Stimulated activated CD8-positive, alpha-beta memory T cell treated with anti-CD3 and anti-CD28 coated beads, Interleukin-4, amount 100 ng/mL, for 24 hours (primary cell): ENCODE data around the gene CDC42BPA.

Source experiments
- DNase-seq: peaks from one replicate; pipeline ENCODE4 v3.0.0-alpha.2; 2020; ENCODE audit warnings: low read depth

The CDC42BPA gene

DNA sequence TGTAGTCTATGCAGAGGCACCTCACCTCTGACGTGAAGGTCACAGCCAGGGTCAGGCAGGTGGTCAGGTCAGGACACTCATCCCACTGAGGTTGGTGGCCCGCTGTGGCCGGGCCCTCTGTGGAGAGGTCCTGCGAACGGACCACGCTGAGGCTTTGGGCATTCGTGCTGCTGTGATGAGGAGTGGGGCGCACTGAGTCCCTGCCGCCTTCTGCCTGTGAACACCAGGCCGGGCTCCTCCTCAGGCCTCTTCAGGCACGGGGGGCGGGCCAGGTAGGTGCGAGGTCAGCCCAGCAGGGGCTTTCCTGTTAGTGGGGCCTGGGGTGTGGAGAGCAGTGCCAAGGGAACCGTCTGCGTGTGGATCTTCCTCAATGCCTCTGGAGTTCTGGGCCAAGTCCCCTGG lies 339.2 kb downstream of the CDC42BPA start:
- DNase-seq, result no peak

DNA sequence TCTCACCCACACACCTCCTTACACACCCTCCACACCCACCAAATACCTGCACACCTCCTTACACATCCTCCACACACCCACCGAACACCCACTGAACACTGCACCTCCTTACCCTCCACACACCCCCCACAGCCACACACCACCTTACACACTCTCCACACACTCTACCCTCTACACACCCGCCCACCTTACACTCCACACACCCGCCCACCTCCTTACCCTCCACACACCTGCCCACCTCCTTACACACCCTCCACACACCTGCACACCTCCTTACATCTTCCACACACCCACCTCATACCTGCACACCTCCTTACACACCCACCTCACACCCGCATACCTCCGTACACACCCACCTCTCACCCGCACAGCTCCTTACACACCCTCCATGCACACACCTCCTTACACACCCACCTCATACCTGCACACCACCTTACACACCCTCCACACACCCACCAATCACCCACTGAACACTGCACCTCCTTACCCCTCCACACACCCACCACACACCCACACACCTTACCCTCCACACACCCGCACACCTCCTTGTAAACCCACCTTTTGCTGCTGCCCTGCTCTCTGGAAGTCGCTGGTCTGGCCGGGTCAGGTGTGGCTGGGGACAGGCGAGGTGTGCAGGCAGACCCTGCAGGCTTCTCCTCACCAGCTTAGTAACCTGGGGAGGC lies 339.7 kb downstream of the CDC42BPA start:
- DNase-seq, result no peak

DNA sequence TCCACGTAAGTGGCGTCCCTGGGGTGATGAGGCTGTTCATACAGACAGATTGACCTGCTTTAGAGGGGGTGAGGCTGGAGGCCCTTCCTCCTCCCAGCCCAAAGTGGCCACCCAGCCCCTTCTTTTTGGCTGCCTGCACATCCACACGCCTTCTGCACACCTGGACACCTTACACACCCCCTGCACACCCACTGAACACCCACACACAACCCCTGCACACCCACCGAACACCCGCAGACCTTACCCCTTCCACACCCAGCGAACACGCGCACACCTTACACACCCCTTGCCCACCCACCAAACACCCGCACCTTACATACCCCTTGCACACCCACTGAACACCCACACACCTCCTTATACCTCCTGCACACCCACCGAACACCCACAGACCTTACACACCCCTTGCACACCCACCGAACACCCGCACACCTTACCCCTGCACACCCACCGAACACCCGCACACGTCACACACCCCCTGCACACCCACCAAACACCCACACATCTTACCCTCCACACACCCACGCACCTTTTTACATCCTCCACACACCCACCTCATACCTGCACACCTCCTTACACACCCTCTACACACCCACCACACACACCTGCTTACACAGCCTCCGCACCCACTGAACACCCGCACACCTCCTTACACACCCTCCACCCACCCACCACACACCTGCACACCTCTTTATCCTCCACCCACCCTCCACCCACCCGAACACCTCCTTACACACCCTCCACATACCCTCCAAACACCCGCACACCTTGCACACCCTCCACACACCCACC lies 340.5 kb downstream of the CDC42BPA start:
- DNase-seq, result no peak

DNA sequence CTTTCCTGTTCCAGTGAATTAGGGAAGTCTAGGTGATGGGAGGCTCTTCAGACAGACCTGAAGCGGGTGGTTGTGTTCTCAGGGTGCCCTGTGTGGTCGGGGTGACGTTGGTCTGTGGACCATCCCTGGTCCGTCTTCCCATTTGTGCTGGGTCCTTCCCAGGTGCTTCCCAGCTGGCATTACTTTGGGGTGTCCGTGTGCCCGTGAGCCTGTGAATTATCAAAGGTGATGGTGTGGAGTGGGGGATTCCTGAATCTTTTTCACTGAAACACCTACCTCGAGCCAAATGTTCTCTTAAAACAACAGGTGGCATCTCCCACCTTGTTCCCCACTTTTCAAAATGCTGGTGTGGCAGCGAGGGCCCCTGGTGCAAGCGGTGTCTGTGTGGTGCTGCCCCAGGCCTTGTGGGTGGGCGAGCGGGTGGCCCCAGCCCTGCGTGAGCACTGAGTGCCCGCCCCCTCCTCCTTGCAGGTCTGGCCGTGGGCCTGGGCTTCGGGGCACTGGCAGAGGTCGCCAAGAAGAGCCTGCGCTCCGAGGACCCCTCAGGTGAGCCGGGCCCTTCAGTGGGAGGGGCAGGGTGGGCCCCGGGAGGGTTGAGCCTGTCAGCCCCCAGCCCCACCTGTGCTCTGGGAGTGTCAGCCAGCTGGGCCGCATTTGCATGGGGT lies 341.2 kb downstream of the CDC42BPA start:
- no peak for DNase-seq

DNA sequence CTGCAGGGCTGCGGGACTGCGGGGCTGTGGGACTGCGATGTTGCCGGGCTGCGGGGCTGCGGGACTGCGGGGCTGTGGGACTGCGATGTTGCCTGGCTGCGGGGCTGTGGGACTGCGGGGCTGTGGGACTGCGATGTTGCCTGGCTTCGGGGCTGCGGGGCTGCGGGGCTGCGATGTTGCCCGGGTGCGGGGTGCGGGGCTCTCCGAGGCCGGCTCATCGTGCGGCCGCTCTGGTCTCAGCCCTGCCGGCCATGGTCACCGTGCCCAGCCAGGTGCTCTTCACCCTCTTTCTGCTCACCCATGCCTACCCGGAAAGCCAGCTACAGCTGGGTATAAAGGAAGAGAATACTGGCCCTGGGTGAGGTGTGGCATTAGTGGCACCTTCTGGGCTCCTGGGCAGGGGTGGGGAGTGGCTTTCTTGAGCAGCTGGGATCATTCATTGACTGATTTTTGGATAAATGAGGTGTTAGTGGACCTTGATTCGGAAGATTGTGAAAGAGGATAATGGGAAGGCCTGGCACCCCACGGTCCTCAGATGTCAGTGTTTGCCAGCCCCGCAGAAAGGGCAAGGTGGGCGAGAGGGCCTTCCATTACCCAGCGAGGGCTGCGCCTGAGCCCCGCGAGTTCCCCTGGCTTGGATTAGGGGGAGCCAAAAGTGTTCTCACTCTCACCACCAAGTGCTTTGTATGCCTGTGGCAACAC lies 341.9 kb downstream of the CDC42BPA start:
- DNase-seq, result no peak

DNA sequence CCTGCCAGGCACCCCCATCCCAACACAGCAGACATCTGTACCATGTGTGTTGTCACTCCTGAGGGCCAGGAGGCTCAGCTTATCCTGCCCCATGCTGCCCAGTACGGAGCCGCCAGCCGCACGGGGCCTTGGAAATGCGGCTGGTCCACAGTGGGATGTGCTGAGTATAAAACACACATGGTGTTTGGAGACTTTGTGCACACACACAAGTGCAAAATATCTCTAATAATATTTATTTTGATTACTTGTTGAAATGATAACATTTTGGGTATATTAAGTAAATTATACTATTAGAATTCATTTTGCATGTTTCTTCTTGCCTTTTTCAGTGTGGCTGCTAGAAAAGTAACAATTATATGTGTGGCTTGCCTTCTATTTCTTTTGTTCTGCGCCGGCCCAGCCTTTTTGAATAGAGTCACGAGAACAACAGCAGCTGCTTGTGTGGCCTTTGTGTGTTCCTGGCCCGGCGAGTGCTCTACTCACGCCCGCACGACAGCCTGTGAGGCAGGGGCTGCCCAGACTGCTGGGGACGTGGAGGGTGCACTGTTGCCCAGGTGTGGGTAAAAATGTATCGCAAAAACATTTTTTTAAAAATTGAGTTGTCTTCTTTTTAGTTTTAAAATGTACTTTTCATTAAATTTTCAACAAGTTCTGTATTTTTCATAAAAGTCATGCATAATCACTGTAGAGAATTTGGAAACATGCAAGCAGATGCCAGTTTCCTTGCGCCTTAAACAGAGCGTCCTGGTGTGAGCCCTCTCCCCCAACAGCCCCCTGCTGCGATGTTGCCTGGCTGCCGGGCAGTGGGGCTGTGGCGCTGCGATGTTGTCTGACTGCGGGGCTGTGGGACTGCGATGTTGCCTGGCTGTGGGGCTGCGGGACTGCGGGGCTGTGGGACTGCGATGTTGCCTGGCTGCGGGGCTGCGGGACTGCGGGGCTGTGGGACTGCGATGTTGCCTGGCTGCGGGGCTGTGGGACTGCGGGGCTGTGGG lies 342.7 kb downstream of the CDC42BPA start:
- DNase-seq, result no peak

DNA sequence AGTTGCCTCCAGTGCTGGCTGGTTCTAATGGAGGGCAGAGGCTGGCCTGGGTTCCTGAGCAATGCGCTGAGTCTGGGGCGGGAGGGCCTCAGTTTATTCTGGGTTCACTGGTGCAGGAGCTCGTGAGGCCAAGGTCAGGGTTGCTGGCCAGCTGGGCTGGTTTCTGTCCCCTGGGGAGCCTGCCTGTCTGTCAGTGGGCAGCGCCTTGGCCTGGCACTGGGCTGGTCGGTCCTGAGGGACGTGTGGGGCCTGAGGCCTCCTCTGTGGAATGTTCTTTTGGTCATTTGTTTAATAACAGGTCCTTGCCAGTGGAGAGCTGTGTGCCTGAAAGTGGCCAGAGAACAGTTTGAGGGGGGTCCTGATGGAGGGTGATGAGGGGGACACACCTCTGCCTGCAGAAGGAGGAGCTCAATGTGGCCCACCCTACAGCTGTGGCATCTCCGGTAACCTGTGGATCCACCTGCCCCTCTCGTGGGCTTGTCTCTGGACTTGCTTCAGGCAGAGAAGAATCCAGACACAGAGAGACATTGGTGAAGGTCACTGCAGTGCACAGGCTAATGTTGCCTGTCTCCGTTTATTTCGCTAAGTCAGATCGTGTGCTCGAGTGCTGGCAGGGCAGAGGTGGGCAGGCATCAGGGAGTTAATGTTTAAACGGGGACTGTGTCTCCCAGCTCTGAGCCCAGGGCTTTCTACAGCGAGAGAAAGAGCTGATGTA lies 343.6 kb downstream of the CDC42BPA start:
- no peak for DNase-seq

DNA sequence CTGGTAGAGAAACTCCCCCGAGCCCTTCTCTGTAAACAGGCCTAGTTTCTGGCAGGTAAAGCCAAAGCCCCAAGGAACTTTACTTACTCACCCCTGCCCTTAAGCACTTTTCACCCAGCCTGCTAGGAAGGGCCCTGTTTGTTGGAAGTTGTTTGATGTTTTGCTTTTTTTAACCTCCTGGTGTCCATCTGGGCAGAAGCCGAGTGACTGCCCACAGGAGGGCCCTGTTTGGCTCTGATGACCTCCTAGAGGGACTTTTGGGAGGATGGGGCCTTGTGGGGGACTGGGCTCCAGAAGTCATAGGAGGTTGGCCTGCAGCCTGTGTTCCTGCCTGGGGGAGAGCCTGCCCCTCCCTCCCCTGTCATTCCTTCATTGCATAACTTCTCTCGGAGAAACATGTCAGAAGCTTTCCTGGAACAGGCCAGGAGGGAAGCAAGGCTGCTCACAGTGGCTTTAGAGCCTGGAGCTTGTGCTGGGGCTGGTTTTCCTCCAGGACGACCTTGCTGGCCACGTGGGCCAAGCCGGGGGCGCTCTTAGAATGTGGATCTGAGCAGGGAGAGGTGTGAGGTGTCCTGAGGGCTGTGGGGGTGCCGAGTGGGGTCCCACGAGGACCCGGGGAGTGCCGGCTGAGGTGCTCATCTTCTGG lies 344.3 kb downstream of the CDC42BPA start:
- no peak for DNase-seq

DNA sequence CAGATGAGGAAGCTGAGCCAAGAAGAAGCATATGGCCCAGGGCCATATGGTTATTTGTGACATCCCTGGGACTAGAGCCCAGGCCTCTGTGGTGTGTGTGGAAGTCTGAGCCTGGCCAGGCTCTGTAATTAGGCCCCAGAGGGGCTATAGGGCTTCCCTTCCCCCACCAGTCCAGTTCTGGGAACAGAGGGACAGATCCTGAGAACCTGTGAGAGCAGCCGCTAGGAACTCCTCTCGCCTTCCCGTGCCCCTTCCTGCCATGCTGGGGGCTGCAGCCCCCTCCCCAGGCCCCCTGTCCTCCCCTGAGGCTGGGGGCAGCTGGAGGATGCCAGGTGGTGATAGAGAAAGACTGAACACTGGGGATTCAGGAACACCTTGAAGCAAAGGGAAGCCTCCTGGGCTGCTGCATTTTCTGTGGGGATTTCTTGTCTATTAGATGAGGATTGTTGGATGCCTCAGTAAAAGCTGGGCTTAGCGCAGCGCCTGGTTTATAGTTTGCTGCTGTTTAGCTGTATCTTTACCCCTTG lies 344.9 kb downstream of the CDC42BPA start:
- DNase-seq, result no peak

DNA sequence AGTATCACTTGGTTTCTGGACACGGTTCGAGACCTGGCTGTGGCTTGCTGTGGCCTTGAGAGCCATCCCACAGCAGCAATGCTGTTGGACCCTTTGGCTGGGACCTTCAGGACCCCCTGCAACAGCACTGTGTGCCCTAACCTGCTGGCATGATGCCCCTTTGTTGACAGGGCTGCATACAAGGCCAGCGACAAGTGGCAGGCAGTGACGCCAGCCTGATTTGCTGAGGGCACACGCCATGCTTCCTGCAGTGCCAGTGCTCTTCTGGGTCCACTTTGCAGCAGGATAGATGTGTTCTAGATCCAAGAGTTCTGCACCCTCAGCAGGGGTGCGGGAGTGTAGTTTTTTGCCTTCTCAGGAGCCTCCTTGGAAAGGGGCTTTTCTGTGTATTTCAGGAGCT lies 345.4 kb downstream of the CDC42BPA start:
- DNase-seq, result no peak

DNA sequence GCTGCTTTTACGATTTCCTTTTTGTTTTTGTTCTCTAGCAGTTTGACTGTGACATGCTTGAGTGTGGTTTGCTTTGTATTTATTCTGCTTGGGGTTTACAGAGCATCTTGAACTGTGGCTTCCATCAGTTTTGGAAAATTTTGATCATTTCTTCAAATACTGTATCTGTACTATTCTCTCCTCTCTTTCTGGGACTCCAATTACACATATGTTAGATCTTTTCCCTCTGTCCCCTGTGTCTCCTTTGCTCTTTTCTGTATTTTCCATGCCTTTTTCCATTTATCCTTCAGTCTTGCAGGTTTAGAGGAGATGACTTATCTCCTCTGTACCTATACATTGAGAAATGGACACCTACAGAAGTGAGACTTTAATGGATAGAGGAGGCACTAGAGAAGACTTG lies 346.5 kb downstream of the CDC42BPA start:
- DNase-seq, result no peak

DNA sequence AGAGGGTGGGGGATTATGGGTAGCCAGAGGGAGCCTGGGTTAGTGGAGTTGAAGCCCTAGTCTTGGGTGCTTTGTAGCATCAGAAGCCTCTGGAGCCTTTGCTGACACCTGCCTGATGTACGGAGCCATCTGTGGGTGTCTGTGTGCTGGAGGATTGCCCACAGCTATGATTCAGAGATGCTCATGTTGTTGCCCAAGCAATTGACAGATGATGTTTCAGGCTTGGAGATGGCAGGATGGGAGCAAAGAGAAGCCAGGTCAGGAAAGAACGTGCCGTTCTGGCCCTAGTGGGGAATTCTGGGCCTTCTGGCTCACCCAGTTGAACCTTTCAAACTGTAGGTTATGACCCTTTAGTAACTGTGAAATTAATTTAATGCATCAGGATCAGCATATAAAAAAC lies 350.6 kb downstream of the CDC42BPA start:
- DNase-seq, result no peak

DNA sequence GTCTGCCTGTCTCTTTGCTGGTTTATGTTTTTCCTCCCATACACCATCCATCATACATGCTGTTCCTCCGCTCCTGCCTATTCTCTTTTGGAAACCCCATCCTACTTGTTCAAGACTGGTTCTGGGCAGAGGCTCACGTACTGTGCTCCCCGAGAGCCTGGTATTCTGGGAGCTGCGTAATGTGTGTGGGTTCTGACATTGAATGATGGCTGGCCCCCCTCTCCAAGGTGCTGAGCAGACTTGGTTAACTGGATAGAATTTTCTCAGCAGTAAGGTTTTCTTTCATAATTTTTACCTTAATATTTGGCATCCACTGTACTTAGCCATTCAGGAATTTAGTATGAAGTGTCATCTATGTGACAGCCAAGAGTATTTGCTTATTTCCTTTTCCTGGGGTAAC lies 351.6 kb downstream of the CDC42BPA start:
- no peak for DNase-seq

DNA sequence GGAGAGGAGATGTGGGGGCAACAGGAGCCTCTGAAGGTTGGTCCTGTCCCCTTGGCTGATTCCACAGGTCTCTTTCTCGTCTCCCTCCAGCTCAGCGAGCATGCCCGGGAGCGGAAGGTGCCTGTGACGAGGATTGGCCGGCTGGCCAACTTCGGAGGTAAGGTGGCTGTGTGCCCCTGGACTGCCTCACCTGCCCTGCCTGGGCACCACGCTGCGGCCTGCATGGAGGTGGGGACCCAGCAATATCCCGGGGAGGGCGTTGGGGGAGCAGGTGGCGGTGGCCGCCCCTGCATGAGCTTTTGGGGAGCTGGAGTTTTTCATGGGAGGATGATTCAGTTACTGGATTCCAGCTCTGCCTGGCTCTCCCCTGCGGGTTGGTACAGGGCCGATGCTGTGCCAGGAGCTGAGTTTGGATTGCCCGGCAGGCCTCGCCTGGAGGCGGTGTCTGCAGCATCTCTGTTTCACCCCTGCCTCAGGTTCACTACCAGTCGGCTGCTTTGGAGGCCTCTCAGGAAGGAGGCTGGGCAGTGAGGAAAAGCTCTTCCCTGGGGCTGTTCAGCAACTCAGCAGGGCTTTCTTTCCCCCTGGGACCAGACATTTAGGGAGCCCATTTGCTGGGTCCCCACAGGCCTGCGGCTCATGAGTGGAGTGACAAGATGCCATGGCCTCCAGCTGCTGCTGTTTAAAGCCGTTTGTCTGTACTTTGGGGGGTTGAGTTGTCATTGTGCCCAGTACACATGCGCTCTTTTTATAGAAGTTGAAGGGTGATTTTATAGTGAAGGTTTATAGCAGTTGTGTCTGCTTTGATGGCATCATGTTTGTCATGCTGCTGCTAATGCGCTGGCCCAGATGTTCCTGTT lies 352.5 kb downstream of the CDC42BPA start:
- no peak for DNase-seq

DNA sequence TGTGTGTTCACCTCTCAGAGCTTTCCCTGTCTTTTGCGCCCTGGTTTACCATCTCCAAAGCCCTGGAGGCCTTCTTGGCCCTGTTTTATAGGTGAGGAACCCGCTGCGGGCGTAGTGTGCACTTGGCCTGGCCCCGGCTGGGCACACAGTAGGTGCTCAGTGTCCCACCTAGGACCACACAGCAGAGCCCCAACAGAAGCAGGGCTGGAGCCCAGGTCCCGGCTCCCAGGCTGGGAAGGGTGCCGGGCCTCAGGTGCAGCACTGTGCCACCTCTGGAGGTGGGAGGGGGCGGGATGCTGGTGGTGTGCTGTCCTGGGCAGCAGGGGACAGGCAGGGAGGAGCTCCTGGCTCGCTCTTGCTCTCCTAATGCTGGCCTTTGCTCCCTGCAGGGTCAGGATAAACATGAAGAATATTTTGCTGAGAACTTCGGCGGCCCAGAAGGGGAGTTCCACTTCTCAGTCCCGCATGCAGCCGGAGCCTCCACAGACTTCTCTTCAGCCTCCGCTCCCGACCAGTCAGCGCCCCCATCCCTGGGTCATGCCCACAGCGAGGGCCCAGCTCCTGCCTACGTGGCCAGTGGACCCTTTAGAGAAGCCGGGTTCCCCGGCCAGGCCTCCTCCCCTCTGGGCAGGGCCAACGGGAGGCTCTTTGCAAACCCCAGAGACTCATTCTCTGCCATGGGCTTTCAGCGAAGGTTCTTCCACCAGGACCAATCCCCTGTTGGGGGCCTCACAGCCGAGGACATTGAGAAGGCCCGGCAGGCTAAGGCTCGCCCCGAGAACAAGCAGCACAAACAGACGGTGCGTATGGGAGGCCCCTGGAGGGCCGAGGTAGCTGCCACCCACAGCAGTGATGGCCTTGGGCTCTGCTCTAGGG lies 353.4 kb downstream of the CDC42BPA start:
- DNase-seq, result no peak

DNA sequence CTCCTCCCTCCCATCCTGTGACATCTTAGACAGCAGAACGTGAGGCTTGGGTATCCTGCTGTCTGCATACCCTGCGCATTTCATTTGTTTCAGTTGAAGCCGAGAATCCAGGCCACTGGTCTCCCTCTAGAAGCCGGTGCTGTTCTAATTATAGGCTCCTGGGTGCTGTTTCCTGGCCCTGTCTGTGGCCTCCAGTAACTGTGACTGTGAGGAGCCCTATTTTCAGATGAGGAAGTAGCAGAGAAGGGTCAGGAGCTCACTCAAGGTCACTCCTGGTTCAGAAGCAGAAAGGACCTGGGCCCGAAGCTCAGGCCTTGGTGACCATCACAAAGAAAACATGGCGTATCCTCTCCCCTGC lies 354.2 kb downstream of the CDC42BPA start:
- no peak for DNase-seq

DNA sequence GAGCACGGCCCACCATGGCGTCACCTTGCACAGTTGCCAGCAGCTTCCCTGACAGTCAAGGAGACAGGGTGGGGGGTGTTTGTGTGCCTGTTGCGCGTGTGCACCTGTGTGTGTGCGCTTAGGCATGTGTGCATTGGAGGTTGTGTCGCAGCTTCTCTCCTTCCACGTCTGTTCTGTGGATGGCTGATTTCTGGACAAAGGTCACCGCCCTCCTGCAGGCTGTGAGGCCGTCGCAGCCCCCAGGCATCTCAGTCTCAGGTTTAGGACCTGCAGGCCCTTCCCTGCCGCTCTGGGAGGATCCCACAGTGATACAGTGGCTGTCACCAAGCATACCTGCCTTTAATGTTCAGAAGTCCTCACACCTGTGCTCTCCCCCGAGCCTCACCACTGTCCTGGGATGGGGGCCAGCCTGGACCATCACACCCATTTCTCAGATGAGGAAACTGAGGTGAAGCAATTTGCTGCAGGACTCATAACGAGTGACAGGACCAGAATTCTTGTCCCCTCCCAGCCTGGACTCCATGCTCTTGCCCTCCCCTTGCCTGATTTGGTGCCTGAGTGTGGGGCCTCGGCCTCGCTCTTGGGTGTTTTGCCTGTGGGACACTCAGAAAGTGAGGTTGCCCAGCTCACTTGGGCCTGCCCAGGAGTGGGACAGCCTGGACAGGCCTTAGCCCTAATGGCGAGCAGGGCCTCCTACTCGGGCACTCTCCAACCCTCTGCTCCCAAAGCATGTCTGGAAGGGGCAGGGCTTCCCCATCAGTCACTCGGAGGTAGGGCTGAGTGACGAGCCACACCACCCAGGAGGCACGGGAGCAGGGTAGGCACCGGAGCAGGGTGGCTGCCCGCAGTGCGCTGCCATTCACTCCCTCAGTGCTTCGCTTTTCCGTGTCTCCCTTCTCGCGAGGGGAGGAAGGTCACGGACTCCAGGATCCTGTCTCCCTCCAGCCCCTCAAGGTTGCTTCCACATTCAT lies 355.6 kb downstream of the CDC42BPA start:
- no peak for DNase-seq
